ENCODE measurements around the gene HECW1.

DNA sequence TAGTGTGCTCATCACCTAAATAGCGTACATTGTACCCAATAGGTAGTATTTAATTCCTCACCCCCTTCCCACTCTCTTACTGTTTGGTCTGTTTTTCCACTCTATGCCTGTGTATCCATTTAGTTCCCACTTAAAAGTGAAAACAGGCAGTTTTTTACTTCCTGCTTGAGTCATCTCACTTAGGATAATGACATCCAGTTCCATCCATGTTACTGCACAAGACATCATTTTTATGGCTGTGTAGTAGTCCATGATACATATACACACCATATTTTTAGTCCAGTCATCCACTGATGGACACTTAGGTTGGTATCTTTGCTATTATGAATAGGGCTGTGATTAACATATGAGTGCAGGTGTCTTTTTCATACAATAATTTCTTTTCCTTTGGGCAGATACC, 480.6 kb downstream of the HECW1 start:
- TF ChIP-seq, protein P1, sequence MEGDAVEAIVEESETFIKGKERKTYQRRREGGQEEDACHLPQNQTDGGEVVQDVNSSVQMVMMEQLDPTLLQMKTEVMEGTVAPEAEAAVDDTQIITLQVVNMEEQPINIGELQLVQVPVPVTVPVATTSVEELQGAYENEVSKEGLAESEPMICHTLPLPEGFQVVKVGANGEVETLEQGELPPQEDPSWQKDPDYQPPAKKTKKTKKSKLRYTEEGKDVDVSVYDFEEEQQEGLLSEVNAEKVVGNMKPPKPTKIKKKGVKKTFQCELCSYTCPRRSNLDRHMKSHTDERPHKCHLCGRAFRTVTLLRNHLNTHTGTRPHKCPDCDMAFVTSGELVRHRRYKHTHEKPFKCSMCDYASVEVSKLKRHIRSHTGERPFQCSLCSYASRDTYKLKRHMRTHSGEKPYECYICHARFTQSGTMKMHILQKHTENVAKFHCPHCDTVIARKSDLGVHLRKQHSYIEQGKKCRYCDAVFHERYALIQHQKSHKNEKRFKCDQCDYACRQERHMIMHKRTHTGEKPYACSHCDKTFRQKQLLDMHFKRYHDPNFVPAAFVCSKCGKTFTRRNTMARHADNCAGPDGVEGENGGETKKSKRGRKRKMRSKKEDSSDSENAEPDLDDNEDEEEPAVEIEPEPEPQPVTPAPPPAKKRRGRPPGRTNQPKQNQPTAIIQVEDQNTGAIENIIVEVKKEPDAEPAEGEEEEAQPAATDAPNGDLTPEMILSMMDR (IDR thresholded peaks at IDR 0.05 in 4 of 5, conservative IDR thresholded peaks at IDR 0.05 in 1 of 5) = no peak
- TF ChIP-seq POLR2A (IDR thresholded peaks at IDR 0.05) = no peak
